Fibroblast of pulmonary artery (primary cell): ENCODE measurements around the gene DOC2B.
"Not testable (repeated sequence)": the region's sequence is repeated elsewhere in the genome, so short reads cannot be mapped to it uniquely, and the experiment has no call there.

Experiments used
- DNase-seq: peaks from one replicate; pipeline ENCODE4 v3.0.0-alpha.2; 2010; ENCODE audit warnings: low read depth
- H3K4me3 ChIP-seq: replicated peaks from 2 replicates; pipeline ENCODE4 v1.5.1; 2011; ENCODE audit warnings: low read depth, mild to moderate bottlenecking, control low read depth, low read length, moderate library complexity
- TF ChIP-seq, protein P1 (sequence below): IDR thresholded peaks from 2 replicates; pipeline ENCODE4 v1.5.1; 2011; ENCODE audit warnings: mild to moderate bottlenecking, control low read depth, low read length, inconsistent platforms; ENCODE audit errors: missing control alignments

The DOC2B gene

DNA sequence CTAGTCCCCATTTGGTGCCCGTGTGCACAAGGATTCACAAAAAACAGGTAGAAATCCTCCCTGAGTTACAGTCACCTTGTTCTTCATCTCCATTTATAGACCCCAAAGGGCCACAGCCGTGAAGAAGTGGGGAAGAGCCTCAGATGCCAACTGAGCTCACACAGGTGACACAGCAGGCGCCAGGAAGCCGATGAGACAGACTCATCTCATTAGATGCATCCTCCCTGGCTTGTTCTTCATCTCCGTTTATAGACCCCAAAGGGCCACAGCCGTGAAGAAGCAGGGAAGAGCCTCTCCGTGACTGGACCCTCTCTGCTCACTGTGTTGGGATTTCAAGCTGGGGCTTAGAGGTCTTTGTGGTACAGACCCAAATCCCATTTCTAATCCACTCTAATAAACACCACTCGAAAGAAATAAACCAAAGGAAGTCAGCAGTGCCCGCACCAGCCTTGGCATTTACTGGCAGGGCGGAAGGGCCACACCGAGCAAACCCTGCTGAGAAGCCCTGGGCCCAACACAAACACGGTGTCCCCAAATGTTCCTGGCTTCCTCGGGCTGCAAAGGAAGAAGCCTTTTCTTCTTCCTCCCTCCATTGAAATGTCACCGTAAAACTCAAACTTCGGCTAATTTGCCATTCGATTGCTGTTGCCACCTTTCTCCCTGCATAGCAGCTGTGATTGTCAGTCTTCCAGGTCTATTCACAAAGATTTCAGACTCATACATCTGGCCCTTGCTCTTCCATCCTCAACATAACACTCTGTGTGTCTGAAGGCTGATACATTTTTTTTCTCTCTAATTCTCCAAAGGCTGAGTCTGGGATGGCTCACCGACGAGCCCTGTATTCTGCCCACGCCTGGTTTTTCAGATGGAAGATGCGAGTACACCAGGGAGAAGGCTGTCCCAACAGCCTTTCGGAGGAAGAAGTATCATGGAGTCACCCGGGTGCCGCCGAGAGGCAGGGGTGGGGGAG, 44.9 kb upstream of the DOC2B start:
- H3K4me3 ChIP-seq, result no peak overlapping the region
- TF ChIP-seq, protein P1, sequence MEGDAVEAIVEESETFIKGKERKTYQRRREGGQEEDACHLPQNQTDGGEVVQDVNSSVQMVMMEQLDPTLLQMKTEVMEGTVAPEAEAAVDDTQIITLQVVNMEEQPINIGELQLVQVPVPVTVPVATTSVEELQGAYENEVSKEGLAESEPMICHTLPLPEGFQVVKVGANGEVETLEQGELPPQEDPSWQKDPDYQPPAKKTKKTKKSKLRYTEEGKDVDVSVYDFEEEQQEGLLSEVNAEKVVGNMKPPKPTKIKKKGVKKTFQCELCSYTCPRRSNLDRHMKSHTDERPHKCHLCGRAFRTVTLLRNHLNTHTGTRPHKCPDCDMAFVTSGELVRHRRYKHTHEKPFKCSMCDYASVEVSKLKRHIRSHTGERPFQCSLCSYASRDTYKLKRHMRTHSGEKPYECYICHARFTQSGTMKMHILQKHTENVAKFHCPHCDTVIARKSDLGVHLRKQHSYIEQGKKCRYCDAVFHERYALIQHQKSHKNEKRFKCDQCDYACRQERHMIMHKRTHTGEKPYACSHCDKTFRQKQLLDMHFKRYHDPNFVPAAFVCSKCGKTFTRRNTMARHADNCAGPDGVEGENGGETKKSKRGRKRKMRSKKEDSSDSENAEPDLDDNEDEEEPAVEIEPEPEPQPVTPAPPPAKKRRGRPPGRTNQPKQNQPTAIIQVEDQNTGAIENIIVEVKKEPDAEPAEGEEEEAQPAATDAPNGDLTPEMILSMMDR, result no peak
- DNase-seq, result no peak

DNA sequence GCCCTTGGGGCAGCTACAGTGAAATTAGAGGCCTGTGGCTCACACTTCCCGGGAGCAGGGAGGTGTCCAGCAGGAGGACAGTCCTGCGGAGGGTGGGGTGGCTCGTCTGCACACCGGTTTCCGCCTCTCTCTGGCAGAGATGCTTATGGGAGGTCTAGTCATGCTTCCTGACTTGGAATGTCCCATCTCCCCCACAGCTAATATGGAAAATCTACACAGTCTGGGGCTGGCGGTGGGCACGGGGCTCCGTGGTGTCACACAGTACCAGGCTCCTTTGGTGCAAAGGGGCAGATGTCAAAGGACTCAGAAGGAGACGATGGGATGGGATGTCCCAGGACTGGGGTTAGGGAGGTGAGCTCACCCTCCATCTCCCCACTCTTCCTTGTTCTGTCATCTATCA, 44.1 kb upstream of the DOC2B start:
- H3K4me3 ChIP-seq, result no peak overlapping the region
- DNase-seq, result no peak
- TF ChIP-seq, protein P1, result no peak

DNA sequence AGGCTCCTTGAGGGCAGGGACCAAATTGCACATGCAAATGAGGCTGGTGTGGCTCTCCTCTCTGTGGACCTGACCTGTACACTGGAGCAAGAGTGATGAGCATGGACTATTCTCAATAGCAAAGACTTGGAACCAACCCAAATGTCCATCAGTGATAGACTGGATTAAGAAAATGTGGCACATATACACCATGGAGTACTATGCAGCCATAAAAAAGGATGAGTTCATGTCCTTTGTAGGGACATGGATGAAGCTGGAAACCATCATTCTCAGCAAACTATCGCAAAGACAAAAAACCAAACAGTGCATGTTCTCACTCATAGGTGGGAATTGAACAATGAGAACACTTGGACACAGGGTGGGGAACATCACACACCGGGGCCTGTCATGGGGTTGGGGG, 43.1 kb upstream of the DOC2B start:
- not testable (repeated sequence) for H3K4me3 ChIP-seq, DNase-seq

DNA sequence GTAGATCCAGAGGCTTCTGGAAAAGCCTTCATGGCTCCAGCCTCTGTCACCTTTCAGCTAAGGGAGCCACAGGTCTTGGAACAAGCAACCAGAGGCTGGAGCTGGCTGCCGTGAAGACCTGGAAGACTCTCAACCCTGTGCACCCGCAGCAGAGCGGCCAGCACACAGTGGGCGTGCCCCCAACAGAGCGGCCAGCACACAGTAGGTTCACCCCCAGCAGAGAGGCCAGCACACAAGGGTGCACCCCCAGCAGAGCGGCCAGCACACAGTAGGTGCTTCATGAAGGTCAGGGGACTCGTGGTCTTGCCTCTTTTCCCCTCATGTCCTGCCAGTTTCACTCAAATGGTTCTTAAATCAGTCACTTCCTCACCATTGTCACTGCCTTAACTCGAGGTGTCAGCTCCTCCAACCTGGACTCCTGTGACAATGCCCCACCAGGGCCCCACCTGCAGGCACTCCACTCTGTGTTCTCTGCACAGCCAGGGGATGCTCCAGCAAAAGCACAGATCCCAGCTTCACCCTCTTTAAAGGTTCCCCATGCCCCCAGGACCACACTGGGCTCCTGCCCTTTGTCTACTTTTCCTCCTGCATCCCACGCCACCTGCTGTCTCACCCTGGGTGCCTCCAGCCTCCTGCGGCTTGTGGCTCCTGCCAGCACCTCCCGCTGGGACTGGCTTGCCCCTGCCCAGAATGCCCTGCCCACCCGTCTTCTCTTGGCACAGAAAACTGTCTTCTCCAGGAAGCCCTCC, 42.4 kb upstream of the DOC2B start:
- TF ChIP-seq, protein P1, result no peak
- no peak overlapping the region for H3K4me3 ChIP-seq
- DNase-seq, result no peak

DNA sequence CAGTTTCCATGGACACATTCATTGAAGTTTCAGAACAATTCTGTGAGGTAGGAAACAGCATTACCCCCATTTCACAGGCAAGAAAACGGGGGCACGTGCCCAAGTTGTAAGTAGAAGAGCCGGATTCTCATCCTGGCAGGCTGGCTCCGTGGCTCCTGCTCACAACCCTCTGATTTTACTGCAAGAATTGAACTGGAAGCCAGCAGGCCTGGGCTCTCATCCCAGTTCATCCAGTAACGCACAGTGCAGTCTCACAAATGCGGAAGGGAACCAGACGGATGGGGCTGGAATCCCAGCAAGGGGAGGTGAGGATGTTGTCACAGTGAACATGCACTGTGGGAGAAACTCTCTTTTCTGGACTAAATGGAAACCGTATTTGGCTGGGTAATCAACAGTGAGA, 40.7 kb upstream of the DOC2B start:
- no peak for DNase-seq
- TF ChIP-seq, protein P1, result no peak
- H3K4me3 ChIP-seq, result no peak overlapping the region

DNA sequence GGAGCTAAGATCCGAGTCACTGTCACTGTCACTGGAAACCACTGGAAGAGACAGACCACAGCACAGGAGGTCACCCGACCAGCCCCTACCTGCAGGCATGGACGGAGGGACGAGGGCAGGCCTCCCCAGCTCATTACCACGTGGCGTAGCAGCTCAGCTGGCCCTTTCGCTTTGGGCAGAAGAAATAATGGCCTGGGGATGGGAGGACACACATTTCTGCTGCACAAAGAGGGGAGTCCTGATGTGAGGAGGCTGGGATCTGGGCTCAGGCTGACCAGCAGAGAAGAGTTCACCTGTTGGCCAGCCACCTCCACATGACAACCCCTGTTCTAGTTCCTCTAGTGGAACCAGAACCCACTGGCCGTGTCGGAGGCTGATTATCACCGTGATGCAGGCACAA, 38.2 kb upstream of the DOC2B start:
- TF ChIP-seq, protein P1, result no peak
- no peak overlapping the region for H3K4me3 ChIP-seq
- no peak for DNase-seq

DNA sequence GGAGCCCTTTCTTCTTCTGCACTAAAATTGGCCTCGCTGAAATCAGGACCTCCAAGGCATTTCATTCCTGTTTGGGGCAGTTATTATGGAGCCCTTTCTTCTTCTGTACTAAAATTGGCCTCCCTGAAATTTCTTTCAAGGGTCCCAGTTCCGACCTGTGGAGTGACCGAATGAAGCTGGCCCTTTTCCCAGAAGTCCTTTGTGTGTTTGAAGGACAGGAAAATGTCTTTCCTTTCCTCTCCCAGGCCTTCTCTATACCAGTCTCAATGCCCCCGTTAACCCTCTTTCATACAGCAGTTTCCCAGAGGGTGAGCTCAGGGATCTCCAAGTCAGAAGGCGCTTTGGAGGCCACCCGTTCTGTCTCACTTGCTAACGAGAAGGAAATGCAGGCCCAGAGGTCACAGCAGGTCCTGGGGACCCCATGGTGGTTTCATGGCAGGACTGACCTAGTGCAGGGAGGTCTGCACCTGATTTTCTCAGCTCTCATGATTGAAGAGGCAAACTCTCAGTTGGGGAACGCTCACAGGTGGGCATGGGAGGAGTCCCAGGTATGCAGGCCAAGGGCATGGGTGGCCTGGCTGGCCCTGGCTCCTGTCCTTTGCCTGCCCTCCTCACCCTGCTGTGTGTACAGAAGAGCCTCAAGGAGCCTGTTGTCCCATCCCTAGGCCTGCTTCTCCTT, 37.1 kb upstream of the DOC2B start:
- TF ChIP-seq, protein P1, result no peak
- no peak for DNase-seq
- H3K4me3 ChIP-seq, result no peak overlapping the region
